Activated CD4-positive, CD25-positive, alpha-beta regulatory T cell treated with anti-CD3 and anti-CD28 coated beads, Interleukin-2, amount 50 U/mL, for 16 hours (primary cell): ENCODE measurements around the gene ZNF317.

Experiments
- DNase-seq: peaks from one replicate; pipeline ENCODE4 v3.0.0-alpha.2; 2020; ENCODE audit warnings: low read depth, low spot score

ZNF317 gene

DNA sequence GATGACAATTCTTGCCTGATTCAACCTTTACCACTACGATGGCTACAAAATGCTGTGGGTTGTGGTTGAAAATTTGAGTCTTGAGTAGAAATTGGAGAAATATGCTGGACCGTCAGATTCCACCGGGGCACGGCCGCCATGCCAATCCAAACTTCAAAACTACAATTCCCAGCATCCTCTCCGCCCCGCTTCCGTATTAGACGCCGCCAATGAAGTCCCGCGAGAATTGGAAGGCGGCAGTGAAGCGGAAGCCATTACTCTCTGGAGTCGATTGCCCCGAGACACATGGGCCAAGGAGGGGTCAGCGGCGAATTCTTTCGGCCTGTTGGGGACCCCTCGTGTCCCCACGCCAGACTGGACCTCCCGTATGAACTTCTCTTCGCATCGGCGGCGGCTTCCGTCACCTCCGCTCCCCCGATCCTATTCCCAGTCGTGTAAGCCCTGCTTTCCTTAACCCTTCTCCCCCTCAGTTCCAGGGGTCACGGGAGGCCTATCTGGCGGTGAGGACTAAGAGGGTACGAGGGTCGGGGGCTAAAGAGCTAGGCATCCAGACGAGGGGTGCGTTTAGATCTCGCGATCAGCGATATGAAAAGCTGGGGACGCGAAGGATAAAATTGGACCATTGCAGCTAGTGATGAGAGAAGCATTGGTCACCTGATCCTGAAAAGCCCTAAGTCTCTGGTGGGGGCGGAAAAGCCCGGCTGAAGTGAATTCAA lies at the start of gene ZNF317:
Gene ZNF317 (plus strand): TSS at position 239 of the 716 bp plus-strand sequence. CDS start 15,620 bp downstream, outside the sequence.
- peak; percentile 84 for DNase-seq

DNA sequence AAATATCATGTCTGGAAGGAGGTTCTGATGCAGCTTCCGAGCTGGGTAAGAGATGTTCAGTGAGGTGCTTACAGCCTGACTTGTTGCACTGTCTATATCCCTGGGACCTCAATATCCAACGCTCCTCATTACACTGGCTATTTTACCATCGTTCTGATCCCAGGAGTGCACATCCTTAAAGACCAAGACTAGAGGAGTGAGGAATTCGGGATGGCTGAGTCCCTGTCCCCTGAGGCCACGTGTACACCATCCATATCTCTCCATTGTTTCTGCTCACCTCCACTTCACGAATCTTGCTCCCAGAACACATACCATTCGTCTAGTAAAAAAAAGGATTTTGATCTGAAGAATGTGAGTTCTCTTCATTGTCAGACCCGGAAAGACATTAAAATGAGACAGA lies 32.8 kb upstream of the ZNF317 start, which contains the start of gene OR7G2:
Gene OR7G2 (minus strand): TSS at position 101 of the 400 bp plus-strand sequence. CDS start 4,232 bp downstream, outside the sequence.
- DNase-seq, result no peak

DNA sequence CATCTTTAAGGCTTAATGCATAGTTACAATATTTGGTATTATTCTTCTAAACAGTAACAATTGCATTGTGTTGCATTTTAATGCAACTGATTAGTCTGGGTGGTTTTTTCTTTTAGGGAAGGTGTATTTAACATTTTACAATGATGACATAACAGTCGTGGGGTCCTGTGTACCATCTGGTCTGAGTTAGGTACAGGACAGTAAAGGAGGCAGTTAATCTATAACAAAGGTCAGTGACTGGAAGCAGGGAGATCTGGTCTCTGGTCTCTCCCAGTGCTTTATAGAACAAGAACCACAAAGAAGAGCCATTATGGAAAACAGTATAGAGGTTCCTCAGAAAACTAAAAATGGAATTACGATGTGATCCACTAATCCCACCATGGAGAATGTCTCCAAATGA lies 30.2 kb upstream of the ZNF317 start:
- DNase-seq, result no peak

DNA sequence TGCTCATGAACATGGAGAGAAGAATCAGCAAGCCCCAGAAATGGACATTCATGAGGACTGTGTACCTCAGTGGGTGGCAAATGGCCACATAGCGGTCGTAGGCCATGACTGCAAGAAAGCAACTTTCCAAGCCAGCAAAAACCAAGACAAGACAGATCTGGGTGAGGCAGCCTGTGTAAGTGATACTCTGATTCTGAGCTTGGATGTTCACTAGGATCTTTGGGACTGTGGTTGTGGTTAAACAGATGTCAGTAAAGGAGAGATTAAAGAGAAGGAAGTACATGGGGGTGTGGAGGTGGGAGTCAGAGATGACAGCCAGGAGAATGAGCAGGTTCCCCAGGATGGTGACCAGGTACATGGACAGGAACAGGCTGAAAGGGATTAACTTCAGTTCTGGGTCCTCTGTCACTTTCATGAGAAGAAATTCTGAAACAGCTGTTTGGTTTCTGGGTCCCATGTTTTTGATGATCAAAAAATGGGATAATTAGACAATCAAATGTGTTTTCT lies 24.8 kb upstream of the ZNF317 start, which contains the start of gene OR7G1:
Gene OR7G1 (minus strand): TSS at position 457 of the 507 bp plus-strand sequence. CDS start 0 bp downstream, at position 457.
- no peak for DNase-seq

DNA sequence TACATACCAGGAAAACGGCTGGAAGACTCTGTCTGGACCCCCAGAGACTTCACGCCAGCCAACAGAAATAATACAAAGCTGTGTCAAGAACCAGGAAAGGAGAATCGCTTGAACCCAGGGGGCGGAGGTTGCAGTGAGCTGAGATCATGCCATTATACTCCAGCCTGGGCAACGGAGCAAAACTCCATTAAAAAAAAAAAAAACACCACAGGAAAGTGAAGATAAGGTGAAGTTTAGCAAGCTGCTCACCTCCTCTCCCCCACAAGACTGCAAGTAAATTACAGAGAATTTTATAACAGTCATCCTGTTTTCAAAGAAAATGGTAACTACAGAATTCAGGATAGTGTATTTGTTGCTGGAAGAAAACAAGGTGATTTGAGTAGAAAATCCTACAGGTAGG lies 23.6 kb upstream of the ZNF317 start:
- no peak for DNase-seq

DNA sequence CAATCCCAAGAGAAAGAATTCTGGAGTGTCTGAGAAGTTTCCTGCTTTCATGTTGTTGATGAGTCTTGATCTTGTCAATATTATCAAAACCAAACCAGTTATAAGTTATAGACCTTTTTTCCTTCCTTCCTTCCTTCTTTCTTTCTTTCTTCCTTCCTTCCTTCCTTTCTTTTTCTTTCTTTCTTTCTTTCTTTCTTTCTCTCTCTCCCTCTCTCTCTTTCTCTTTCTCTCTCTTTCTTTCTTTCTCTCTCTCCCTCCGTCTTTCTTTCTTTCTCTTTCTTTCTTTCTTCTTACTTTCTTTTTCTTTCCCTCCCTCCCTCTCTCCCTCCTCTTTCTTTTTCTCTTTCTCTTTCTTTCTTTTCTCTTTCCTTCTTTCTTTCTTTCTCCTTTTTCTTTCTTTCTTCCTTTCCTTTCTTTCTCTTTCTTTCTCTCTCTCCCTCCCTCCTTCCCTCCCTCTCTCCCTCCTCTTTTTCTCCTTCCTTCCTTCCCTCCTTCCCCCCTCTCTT lies 13.2 kb upstream of the ZNF317 start, which contains the start of gene OR7G3:
Gene OR7G3 (minus strand): TSS at position 51 of the 506 bp plus-strand sequence. CDS start 0 bp downstream, at position 51.
- no peak for DNase-seq

DNA sequence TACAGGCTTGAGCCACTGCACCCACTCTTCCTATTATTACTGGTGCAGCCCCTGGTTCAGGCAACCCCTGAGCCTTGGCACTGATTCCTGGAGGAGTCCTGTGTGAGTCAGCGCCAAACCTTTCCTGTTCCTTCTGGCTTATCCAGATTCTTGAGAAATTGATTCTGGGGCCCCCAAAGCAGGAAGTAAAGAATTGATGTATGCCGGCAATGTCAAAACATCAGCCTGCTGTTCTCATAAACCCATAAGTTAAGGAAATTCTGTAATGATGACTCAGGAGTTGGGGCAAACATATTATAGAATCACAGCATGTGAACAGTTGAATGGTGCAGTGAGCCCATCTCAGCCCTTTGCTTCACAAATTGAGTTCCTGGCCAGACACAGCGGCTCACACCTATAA lies 12.0 kb upstream of the ZNF317 start:
- DNase-seq, result no peak

DNA sequence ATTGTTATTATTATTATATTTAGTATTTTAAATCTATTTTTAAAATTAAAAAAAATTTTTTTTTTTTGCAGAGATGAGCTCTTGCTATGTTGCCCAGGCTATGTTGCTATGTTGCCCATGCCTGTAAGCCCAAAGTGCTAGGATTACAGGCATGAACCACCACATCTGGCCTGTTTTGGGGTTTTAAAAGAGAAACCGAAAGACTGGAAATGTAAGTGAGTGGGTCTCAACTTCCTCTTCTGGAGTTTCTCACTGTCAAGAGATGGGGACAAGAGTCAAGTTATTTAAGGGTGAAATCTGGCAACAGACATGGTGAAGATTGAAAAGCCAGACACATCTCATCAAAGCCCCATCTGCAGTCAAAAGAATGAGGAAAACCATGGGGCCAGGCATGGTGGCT lies 9.2 kb upstream of the ZNF317 start:
- no peak for DNase-seq

DNA sequence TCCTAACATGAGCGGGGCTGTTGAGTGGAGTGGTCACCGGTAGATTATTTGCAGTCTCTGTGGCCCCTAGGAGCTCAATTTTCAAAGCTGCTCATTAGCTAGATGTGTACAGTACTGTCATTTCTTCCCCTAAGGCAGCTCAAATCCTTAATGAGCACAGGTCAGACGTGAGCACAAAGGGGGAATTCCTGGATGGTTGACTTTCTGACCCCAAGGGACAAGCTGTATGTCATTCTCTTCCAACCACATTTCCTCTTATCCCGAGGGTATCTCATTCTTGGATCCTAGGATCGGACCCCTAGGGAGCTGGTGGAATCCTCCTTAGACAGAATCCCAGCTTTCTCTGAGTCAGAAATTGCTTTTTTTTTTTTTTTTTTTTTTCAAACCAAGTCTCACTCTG lies 7.8 kb upstream of the ZNF317 start:
- no peak for DNase-seq

DNA sequence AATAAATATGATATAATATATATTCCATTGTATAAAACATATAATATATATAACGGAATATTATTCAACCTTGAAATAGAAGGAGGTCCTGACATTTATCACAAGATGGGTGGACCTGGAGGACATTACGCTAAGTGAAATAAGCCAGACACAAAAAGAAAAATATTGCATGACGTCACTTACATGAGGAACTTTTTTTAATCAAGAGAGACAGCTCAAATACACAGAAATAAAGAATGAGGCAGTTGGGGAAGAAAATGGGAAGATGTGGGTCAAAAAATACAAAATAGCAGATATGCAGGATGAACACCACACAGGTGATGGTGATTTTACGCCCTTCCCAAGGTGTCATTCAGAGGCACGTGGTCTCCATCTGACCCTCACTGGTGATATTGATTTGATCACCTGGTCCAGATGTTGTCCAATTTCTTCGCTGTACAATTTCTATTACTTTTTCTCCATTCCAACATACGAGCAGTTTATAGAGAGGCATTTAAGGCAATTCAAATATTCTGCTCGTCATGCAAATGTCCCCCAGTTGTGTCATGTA lies 513 bp upstream of the ZNF317 start:
- no peak for DNase-seq

DNA sequence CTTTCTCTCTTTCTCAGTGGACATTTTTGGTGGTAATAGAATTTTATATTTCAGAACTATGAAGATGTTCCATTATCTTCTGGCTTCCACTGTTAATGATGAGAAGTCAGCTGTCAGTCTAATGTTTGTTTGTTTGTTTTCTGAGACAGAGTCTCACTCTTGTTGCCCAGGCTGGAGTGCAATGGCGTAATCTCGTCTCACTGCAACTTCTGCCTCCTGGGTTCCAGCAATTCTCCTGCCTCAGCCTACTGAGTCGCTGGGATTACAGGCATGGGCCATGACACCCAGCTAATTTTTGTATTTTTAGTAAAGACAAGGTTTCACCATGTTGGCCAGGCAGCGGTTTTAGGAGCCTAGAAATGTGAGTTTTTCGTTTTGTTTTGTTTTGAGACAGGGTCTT lies 4.7 kb downstream of the ZNF317 start:
- DNase-seq, result no peak

DNA sequence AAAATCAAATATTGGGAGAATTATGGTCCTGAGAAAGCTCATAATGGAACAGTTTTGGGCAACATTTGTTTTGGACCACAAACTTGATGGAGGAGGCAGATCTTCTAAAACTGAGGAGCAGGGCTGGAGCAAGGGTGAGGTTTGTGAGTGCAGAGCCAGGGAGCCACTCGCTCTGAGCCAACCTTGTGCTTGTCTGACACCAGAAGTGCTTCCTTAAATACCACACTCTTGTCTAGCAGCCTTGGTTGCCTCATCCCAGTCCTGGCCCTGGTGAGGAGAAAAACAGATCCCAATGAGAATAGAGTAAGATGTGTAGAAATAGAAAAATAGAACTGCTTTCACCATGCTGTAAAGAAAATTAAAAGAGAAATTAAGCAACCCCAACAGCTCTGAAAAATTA lies 6.7 kb downstream of the ZNF317 start:
- no peak for DNase-seq

DNA sequence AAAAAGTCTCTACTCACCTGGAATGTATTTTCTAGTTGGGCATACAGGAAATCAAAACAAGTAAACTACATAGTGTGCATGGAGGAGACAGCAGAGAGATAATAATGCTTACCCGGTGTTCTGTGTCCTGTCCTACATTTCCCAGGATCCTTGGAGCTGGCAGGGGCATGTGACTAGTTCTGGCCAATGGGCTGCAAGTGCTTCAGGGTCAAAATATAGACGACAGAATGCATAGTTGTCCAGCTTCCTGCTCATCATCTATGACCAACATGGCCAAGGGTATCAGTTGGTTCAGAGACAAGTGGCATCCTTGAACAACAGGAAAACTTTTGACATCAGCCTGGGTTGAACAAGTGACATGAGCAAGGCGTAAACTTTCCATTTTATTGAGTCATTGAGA lies 8.5 kb downstream of the ZNF317 start:
- no peak for DNase-seq

DNA sequence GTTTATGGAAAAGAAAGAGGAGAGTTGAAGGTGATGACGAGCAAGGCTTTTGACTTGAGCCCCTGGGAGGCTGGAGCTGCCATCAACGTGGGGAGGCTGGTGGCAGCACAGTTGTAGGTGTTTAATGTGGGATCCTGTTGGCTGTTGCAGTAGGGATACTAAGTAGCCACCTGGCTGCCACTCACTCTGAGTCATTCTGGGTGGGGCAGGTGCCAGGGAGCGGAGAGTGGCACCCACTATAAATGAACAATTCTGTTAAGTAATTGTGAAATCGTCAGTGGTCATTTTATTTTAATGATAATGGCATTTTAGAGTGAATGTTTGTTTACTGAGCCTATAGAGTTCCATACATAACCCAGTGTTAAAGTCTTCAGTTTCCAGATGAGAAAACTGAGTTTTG lies 9.8 kb downstream of the ZNF317 start:
- DNase-seq, result no peak

DNA sequence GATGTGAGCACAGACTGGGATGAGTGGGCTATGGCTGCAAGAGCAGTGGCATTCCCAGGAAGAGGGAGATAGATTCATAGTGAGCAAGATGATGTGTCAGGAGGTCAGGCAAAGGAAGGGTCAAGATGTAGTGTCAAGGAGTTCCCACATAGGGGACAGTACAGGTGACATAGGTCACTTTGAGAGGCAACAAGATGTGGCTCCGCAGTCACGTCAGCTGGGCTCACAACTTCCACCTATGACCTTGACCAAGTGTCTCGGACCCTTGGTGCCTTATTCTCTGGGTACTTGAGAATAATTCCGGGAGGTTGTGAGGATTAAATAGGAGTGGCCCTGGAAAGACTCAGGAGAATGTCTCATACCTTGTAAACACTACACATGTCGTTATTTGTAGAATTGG lies 10.5 kb downstream of the ZNF317 start:
- no peak for DNase-seq

DNA sequence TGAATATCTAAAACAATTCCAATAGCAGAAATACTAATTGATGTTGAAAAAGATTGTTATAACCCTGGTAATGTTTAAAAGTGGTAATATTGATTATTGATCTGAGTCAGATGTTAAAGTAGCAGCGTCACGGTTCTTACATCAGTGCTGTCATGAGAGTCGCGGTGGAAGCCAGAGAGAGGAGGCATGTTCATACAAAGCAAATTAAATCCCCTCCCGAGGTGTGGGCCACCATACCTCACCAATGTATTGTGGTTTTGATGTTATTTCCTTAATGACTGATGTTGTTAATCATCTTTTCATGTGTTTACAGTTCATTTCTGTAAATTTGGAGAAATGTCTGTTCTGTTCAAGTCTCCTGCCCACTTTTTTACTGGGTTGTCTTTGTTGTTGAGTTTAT lies 11.2 kb downstream of the ZNF317 start:
- no peak for DNase-seq

DNA sequence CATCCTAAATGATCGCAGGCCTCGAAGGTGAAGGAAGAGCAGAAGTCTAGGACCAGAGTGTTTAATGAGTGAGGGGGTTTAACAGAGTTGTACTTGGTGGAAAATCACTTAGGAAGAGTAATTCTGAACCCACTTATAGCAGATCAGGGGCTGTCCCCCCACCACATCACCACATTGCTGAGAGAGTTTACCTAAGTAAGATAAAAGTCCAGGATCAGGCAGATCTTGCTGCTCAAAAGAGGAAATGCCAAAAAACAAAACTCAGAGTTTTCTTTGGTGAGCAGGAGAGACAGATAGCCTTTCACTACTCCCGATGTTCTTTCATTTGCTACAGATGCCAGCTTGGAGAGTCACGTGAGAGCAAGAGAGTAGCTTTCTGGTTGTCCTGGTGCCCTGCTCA lies 15.4 kb downstream of the ZNF317 start:
- DNase-seq, result no peak

DNA sequence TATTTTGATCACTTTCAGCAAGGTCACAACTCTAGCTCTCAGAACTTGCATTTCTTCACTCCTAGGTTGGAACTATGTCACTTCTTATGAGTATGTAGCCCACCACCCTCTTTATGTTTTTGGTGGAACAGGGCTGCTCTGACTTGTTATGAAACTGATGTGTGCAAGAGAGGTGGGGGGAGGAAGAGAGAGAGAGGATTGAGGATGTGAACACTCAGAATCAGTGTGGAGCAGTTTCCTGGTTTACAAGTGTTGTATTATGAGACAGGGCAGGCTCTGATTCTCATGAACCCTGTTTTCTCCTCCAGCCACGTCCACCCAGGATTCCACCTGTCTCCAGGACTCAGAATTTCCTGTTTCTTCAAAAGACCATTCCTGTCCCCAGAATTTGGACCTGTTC lies 16.1 kb downstream of the ZNF317 start:
- no peak for DNase-seq

DNA sequence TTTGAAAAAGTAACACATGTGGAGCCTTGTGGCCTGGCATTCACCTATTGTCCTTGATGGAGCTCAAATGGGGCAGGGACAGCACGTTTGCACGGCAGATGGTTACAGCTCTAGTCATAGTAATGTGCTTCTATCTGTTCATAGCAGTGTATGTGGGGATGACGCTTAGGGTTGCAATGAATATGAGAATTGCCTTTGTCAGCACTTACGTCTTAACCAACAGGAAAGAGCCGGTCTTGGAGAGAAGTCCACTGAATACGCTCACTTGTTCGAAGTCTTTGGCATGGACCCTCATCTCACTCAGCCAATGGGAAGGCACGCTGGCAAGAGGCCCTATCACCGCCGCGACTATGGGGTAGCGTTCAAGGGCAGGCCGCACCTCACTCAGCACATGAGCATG lies 19.7 kb downstream of the ZNF317 start:
- DNase-seq, result no peak

DNA sequence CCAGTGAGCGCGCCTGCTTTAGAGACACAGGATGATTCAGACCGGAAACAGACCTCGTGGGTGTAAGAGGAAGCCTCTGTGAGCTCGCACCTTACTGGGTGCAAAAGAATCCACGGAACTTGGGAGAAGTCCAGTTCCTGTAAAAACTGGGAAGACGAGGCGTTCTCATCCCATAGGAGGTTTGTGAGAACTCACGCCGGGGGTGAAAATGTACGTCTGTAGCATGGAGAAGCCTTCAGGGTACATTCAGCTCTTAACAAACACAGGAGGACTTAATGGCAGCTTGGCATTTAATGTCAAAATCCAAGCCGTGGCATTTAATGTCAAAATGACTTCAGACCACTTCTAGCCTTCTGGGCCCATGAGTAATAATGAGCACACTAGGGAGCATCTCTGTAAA lies 21.2 kb downstream of the ZNF317 start:
- no peak for DNase-seq

DNA sequence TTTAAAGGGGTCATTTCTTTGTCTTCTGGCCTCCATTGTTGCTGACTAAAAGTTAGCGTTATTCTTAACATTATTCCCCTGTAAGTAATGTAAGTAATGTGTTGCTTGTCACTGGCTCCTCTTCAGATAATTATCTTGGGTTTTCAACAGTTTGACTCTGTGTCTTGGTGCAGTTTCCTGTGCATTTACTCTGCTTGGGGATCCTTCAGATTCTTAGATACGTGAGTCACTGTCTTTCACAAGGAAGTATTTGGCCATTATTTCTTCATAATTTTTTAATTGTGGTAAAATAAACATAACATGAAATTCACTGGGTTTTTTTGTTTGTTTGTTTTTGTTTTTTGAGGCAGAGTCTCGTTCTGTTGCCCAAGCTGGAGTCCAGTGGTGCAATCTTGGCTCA lies 25.1 kb downstream of the ZNF317 start:
- DNase-seq, result no peak

DNA sequence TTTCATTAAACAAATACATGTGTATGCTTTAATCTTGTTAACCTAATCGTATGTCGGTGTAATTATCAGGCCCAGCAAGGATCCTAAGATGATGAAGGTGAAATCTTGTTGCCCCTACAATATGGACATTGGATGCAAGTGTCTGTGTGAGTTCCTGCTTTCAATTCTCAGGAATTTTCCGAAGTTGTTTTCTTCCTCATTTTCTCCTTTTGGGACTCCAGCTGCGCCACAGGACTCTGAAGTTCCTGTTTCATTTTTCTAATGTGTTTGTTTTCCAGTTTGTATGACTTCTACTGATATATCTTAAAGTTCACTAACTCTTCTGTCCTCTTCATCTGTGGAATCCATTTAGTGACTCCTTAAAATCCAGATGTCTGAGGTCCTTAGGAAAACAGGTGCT lies 26.6 kb downstream of the ZNF317 start:
- DNase-seq, result no peak
